Skeletal muscle satellite cell (primary cell): ENCODE data around the gene FFAR3.
"Not testable (repeated sequence)": the region's sequence is repeated elsewhere in the genome, so short reads cannot be mapped to it uniquely, and the experiment has no call there.

Source experiments
- H3K27me3 ChIP-seq: 2 replicates; pipeline ENCODE4 v1.7.0; 2013; ENCODE audit warnings: low read length; ENCODE audit not compliant: control insufficient read depth, insufficient read depth
- H3K36me3 ChIP-seq: 2 replicates; pipeline ENCODE4 v1.7.0; 2013; ENCODE audit warnings: mild to moderate bottlenecking, control low read depth, low read length; ENCODE audit not compliant: insufficient read depth
- H3K4me1 ChIP-seq: 2 replicates; pipeline ENCODE4 v1.7.0; 2013; ENCODE audit warnings: low read length; ENCODE audit not compliant: control insufficient read depth, insufficient read depth
- H3K4me2 ChIP-seq: 2 replicates; pipeline ENCODE4 v1.7.0; 2013; ENCODE audit warnings: mild to moderate bottlenecking, low read length
- H3K4me3 ChIP-seq: 2 replicates; pipeline ENCODE4 v1.7.0; 2013; ENCODE audit warnings: low read length
- H3K9ac ChIP-seq: 2 replicates; pipeline ENCODE4 v1.7.0; 2013; ENCODE audit warnings: mild to moderate bottlenecking, low read depth, low read length, moderate library complexity
- H3K9me3 ChIP-seq: replicated peaks from 2 replicates; pipeline ENCODE4 v1.7.0; 2013; ENCODE audit warnings: mild to moderate bottlenecking, control low read depth, low read length

The FFAR3 gene

DNA sequence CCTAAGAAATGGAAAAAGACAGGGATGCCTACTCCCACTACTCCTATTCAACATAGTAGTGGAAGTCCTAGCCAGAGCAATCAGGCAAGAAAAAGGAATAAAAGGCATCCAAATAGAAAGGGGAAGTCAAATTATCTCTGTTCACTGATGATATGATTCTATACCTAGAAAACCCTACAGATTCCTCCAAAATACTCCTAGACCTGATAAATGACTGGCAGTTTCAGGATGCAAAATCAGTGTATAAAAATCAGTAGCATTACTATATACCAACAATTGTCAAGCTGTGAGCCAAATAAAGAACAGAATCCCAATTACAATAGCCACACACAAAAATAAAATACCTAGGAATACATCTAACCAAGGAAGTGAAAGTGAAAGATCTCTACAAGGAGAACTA lies 11.3 kb downstream of the FFAR3 start:
- no peaks in the 10 kb centered on the region for H3K36me3 ChIP-seq
- no peaks in the 10 kb centered on the region for H3K4me1 ChIP-seq
- H3K4me3 ChIP-seq = no peak overlapping the region
- H3K27me3 ChIP-seq = peaks cover 24% of the 10 kb centered on the region
- no peak overlapping the region for H3K9ac ChIP-seq
- H3K4me2 ChIP-seq = no peak overlapping the region
- no peaks in the 10 kb centered on the region for H3K9me3 ChIP-seq

DNA sequence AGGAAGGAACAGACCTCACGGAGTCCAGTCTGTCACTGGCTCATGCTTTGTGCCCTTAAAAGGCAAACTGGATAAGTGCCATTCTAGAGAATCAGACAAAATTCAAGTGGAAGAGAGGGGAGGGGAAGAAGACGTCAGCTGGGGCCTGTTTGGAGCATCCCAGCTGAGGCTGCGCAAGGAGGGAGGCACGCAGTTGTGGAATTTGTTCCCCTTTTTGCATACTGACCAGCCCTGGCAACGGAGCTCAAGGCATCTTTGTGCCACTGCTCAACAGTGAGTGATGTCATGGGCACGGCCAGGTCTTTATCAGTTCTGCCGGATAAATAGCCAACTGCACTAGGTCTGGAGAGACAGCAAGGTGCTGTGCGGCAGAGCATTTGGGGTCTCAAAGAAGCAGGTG lies 12.5 kb downstream of the FFAR3 start, which contains the start of gene GPR42:
GPR42 (plus strand) TSS at position 347 of the 400 bp plus-strand sequence. CDS start 292 bp downstream, outside the sequence.
- no peak within 1 kb of the TSS for H3K4me3 ChIP-seq
- no peak within 1 kb of the TSS for H3K4me2 ChIP-seq
- H3K36me3 ChIP-seq = no peaks in the 10 kb centered on the region
- H3K27me3 ChIP-seq = peaks cover 17% of the 10 kb centered on the region
- no peaks in the 10 kb centered on the region for H3K9me3 ChIP-seq
- H3K9ac ChIP-seq = no peak within 1 kb of the TSS
- no peaks in the 10 kb centered on the region for H3K4me1 ChIP-seq

DNA sequence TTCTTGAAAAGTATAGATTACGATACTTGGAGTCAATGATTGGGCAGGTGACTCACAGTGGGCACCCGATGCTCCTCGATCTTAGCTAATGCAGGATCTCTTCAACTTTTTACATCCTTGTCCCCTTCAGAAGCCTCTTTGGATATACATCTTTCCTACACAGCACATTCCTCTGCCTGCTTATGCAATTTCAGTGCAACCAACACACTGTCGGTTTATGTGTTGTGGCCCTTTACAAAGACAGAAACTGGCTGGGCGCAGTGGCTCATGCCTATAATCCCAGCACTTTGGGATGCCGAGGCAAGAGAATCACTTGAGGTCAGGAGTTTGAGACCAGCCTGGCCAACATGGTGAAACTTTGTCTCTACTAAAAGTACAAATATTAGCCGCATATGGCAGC lies 15.2 kb downstream of the FFAR3 start:
- Histone ChIP-seq H3K4me2 (no peak overlapping the region), H3K4me1 (no peaks in the 10 kb centered on the region), H3K27me3 (peaks cover 3% of the 10 kb centered on the region), H3K9ac (no peak overlapping the region), H3K36me3 (no peaks in the 10 kb centered on the region), H3K9me3 (no peaks in the 10 kb centered on the region), H3K4me3 (no peak overlapping the region)

DNA sequence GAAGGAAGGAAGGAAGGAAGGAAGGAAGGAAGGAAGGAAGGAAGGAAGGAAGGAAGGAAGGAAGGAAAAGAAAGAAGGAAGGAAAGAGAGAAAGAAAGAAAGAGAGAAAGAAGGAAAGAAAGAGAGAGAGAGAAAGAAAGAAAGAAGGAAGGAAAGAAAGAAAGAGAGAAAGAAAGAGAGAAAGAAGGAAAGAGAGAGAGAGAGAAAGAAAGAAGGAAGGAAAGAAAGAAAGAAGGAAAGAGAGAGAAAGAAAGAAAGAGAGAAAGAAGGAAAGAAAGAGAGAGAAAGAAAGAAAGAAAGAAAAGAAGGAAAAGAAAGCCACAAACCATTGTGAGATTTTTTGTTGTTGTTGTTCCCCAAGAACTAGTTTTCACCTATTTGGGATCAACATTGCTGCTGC lies 15.8 kb downstream of the FFAR3 start:
- not testable (repeated sequence) for H3K9me3 ChIP-seq, H3K27me3 ChIP-seq, H3K4me2 ChIP-seq, H3K4me1 ChIP-seq, H3K9ac ChIP-seq, H3K4me3 ChIP-seq, H3K36me3 ChIP-seq

DNA sequence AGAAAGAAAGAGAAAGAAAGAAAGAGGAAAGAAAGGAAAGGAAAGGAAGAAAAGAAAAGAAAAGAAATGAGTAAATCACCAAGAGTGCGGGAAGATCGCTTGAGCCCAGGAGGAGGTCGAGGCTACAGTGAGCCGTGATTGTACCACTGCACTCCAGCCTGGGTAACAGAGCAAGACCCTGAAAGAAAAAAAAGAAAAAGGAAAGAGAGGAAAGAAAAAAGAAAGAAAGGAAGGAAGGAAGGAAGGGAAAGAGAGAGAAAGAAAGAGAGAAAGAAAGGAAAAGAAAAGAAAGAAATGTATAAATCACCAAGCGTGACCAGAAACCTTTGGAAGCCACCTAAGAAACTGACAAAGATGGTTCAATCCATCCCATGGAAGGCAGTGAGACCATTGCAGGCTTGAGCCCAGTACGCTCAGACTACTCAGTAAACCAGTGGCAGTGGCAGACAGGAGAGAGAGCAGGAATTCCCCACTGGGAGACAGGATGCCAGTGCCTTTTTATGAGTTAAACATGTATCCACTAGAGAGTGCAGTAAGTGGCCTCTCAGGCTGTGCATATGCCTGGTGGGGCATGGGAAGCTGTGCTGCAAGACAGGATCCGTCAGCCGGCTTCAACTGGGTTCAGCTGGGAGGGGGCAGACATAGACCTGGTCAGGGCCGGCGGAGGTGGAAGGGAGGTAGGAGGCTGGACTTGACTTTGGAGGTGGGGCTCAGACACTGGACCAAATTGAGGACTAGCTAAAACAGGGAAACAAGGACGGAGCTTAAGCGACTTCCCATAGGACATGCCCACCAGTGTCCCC lies 17.4 kb downstream of the FFAR3 start:
- H3K4me1 ChIP-seq = no peaks in the 10 kb centered on the region
- H3K4me2 ChIP-seq = no peak overlapping the region
- H3K9ac ChIP-seq = no peak overlapping the region
- H3K9me3 ChIP-seq = no peaks in the 10 kb centered on the region
- peaks cover 2% of the 10 kb centered on the region for H3K27me3 ChIP-seq
- no peak overlapping the region for H3K4me3 ChIP-seq
- no peaks in the 10 kb centered on the region for H3K36me3 ChIP-seq

DNA sequence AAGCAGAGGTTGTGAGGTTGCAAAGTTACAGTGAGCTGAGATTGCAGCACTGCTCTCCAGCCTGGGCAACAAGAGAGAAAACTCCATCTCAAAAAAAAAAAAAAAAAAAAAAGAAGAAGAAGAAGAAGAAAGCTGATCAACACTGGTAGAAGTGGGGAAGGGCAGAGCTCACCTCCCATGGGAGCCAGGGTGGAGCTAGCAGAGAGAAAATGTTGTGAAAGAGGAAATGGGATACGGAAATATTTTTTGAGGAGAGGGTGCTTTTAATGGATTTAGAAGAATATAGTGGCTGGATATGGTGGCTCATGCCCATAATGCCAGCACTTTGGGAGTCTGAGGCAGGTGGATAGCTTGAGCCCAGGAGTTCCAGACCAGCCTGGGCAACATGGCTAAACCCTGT lies 19.4 kb downstream of the FFAR3 start:
- Histone ChIP-seq H3K27me3 (peaks cover 2% of the 10 kb centered on the region), H3K9ac (no peak overlapping the region)

DNA sequence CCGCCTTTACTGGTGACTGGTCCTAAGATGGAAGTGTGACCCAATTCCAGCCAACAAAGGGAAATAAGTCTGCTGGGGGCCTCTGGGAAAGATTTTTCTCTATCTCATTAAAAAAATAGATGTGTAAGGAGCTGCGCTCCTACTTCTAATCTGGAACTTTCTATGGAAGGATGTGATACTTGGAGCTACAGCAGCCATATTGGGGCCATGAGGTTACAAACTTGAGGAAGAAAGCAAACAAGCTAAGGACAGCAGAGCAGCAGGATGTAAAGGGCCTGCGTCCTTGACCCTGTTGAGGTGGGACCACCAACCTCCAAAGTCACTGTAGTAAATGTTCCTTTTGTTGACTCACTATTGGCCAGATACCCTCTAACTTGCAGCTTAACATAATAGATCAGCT lies 20.1 kb downstream of the FFAR3 start:
- Histone ChIP-seq H3K9me3 (no peaks in the 10 kb centered on the region), H3K4me3 (no peak overlapping the region), H3K4me2 (no peak overlapping the region), H3K9ac (no peak overlapping the region), H3K4me1 (no peaks in the 10 kb centered on the region), H3K36me3 (no peaks in the 10 kb centered on the region), H3K27me3 (peaks cover 2% of the 10 kb centered on the region)

More for the DNA sequence above, 19.4 kb downstream of the FFAR3 start:
- Histone ChIP-seq H3K4me2 (no peak overlapping the region), H3K36me3 (no peaks in the 10 kb centered on the region), H3K9me3 (no peaks in the 10 kb centered on the region), H3K4me1 (no peaks in the 10 kb centered on the region), H3K4me3 (no peak overlapping the region)

DNA sequence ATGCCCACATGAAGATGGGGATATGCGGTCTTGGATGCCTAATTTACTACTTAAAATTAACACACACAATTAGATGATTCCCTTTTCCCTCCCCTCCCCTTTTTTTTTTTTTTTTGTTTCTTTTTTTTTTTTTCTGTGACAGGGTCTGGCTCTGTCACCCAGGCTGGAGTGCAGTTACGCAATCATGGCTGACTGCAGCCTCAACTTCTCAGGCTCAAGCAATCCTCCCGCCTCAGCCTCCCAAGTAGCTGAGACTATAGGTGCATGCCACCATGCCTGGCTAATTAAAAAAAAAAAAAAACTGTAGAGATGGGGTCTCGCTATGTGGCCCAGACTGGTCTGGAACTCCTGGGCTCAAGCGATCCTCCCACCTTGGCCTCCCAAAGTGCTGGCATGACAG lies 21.3 kb downstream of the FFAR3 start:
- not testable (repeated sequence) for H3K36me3 ChIP-seq, H3K4me2 ChIP-seq, H3K9me3 ChIP-seq, H3K4me1 ChIP-seq, H3K9ac ChIP-seq, H3K27me3 ChIP-seq, H3K4me3 ChIP-seq

DNA sequence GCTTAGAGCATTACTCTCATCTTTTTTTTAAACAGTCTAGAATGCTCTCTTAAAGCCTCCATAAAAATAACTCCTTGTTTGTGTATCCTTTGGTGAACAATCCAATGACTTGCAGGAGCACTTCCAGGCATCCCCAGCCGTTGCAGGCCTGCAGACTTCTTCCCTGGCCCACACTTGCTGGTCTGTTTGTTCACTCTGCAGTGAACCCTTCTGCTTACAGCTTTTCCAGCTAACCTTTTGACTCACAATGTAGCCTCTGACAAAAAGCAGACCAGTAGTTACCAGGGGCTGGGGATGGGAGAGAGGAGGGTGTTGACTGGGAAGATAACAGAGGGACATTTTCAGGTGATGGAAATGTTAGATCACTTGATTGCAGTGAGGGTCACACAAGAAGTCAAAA lies 21.7 kb downstream of the FFAR3 start:
- H3K27me3 ChIP-seq = no peaks in the 10 kb centered on the region
- no peaks in the 10 kb centered on the region for H3K36me3 ChIP-seq

DNA sequence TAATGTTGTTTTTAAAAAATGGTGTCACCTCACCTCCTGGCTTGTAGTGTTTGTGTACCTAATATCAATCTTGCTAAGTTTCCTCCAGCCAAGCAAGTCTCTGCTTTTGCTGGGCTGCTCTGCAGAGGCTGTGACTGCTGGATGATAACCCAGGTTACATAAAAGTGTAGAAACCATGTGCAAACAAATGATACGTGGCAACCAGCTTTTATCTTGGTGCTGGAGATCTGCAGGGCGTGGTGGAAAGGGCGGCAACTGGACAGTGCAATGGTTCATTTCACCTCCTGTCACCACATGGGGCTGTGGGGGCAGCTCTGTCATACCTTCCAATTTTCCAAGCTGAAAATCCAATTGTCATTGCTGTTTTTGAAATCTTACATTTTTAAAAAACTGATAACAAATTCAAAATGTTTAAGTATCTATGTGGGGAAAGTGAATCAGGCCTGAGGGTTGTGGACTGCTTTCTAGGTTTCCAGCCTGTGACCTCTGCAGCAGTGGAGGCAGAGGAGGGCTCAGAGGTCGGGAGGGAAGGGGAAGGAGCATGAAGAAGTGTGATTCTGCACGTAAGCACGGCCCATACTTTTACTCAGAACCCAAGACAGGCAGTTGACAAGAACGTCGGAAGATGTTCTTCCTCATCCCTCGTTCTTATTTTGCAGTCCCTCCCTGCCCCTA lies 22.3 kb downstream of the FFAR3 start:
- Histone ChIP-seq H3K36me3 (no peaks in the 10 kb centered on the region), H3K9ac (no peak overlapping the region), H3K4me3 (no peak overlapping the region), H3K9me3 (no peaks in the 10 kb centered on the region), H3K4me2 (no peak overlapping the region), H3K4me1 (no peaks in the 10 kb centered on the region), H3K27me3 (no peaks in the 10 kb centered on the region)

More for the DNA sequence above, 21.7 kb downstream of the FFAR3 start:
- H3K9me3 ChIP-seq = no peaks in the 10 kb centered on the region
- no peak overlapping the region for H3K9ac ChIP-seq
- no peaks in the 10 kb centered on the region for H3K4me1 ChIP-seq
- no peak overlapping the region for H3K4me3 ChIP-seq
- H3K4me2 ChIP-seq = no peak overlapping the region

DNA sequence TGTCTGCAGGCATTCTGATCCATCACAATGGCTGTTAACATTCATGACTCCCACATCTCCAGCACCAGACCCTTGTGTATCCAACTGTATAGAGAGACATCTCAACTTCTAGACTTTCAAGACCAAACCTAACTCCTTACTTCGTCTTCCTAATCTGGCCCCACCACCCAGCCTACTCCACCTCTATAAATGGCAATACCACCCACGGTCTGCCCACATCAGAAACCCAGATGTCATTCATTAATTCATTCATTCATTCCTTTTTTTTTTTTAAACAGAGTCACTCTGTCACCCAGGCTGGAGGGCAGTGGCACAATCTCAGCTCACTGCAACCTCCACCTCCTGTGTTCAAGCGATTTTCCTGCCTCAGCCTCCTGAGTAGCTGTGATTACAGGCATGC lies 23.1 kb downstream of the FFAR3 start:
- Histone ChIP-seq H3K9me3 (no peaks in the 10 kb centered on the region), H3K27me3 (no peaks in the 10 kb centered on the region), H3K4me3 (no peak overlapping the region), H3K9ac (no peak overlapping the region), H3K4me2 (no peak overlapping the region), H3K36me3 (no peaks in the 10 kb centered on the region), H3K4me1 (no peaks in the 10 kb centered on the region)

DNA sequence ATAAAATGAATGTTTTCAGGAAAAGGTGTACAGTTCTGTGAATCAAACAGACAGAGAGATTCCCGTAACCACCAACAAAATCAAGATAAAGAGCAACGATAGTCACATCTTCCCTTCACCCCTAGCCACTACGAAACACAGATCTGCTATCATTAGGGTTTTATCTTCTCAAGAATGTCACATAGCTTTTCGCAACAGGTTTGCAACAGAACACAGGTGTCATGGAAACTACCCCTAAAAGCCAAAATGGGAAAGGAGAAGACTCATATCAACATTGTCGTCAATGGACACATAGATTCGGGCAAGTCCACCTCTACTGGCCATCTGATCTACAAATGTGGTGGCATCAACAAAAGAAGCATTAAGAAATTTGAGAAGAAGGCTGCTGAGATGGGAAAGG lies 23.7 kb downstream of the FFAR3 start:
- Histone ChIP-seq H3K4me2 (no peak overlapping the region), H3K9ac (no peak overlapping the region), H3K36me3 (no peaks in the 10 kb centered on the region), H3K9me3 (no peaks in the 10 kb centered on the region), H3K4me1 (no peaks in the 10 kb centered on the region), H3K27me3 (no peaks in the 10 kb centered on the region), H3K4me3 (no peak overlapping the region)
